Kidney (tissue), 14 donors: Measurements from ENCODE around the gene SUGCT. TPM values are rescaled to one million over a fixed set of nuclear protein-coding genes. Genes with fewer than 3 reads are reported as not detected.

Source experiments
- DNase-seq, 5 donors: peaks; one replicate each; pipeline ENCODE4 v3.0.0-alpha.2; 2013 to 2020
- FAIRE-seq: peaks from 2 replicates; lab custom pipeline; 2012; peaks lifted over from hg19 to GRCh38; lab: Jason Lieb, UNC
- H3K27ac ChIP-seq, 2 donors: one replicate each; pipeline ENCODE4 v1.7.0; 2013; ENCODE audit warnings: low read depth in 2 of 2, low read length in 2 of 2, inconsistent platforms in 1 of 2
- H3K27me3 ChIP-seq: one replicate; pipeline ENCODE4 v1.7.1; 2013; ENCODE audit warnings: low read length, inconsistent platforms; ENCODE audit not compliant: control insufficient read depth, insufficient read depth
- H3K36me3 ChIP-seq, 3 donors: one replicate each; pipeline versions ENCODE4 v1.7.0 to v1.7.1; 2013; ENCODE audit warnings: low read length in 3 of 3, control low read depth in 1 of 3, inconsistent platforms in 1 of 3; ENCODE audit not compliant: insufficient read depth in 3 of 3, control insufficient read depth in 2 of 3
- H3K4me1 ChIP-seq, 3 donors: one replicate each; pipeline versions ENCODE4 v1.7.0 to v1.7.1; 2013; ENCODE audit warnings: low read length in 3 of 3, inconsistent platforms in 1 of 3, low read depth in 1 of 3; ENCODE audit not compliant: control insufficient read depth in 2 of 3, insufficient read depth in 2 of 3
- H3K4me3 ChIP-seq, 3 donors: one replicate each; pipeline versions ENCODE4 v1.7.0 to v1.8.1; 2013; ENCODE audit warnings: low read length in 3 of 3, control low read depth in 1 of 3, inconsistent platforms in 1 of 3
- H3K9ac ChIP-seq, 3 donors: one replicate each; pipeline versions ENCODE4 v1.7.0 to v1.7.1; 2013; ENCODE audit warnings: low read length in 3 of 3, control low read depth in 1 of 3, inconsistent platforms in 1 of 3
- H3K9me3 ChIP-seq, 3 donors: one replicate each; pipeline versions ENCODE4 v1.7.0 to v1.7.1; 2013; ENCODE audit warnings: low read length in 3 of 3, control low read depth in 1 of 3, inconsistent platforms in 1 of 3; ENCODE audit not compliant: control insufficient read depth in 2 of 3, insufficient read depth in 1 of 3
- CTCF ChIP-seq: IDR thresholded peaks from 3 replicates; pipeline ENCODE4 v1.5.1; 2012; ENCODE audit warnings: mild to moderate bottlenecking, moderate library complexity, borderline replicate concordance; ENCODE audit not compliant: insufficient read depth; ENCODE audit errors: extremely low read depth
- intact Hi-C: fragments of 100-400 bp; cut with DNase I; formaldehyde crosslinking; loops from one replicate; pipeline ENCODE4 v1.11.1; 2022
- polyA plus RNA-seq: library from polyadenylated mRNA; stranded (reverse); fragments of 350-450 nt; fragmentation: Illumina TruSeq; extraction: RNeasy Lipid Tissue Mini Kit (QIAGEN cat#74804); gene quantifications from one replicate; pipeline ENCODE4 v1.2.3, GENCODE V29; 2014; ENCODE audit warnings: low read depth, low replicate concordance; ENCODE audit not compliant: insufficient read depth
- total RNA-seq: library from RNA; stranded (reverse); fragmentation: NEBNext Ultra II Directional; extraction: Animal tissue kit (Norgen Biotek cat#: 25700); gene quantifications from one replicate; pipeline ENCODE4 v1.2.1, GENCODE V29; 2021
- donor health status: control.
- donor health status: control.
- donor health status: control.
- donor health status: control.
- donor health status: control.
- donor health status: DM: yes; HTN: yes; CAD: no.
- donor health status: Normal renal cell carcinoma (clear cell type).

Gene SUGCT
- total and polyA plus RNA-seq, 2 donors from 2014 or later, result 7.6 to 45.1 TPM

GRCh38 chr7:40763319-40764287, 628.8 kb downstream of the SUGCT start:
- intact Hi-C loops, result no loop called here
- TF ChIP-seq CTCF, result no peak
- Histone ChIP-seq H3K9ac (no peak overlapping the region), H3K27ac (no peak overlapping the region), H3K4me3 (no peak overlapping the region), H3K9me3 (no peaks in the 10 kb centered on the region), H3K27me3 (no peaks in the 10 kb centered on the region), H3K4me1 (no peaks in the 10 kb centered on the region), H3K36me3 (no peaks in the 10 kb centered on the region)
- DNase-seq, result no peak
- no peak for FAIRE-seq

GRCh38 chr7:40765639-40766038, 630.8 kb downstream of the SUGCT start:
- Histone ChIP-seq H3K27ac (no peak overlapping the region), H3K9me3 (no peaks in the 10 kb centered on the region), H3K36me3 (no peaks in the 10 kb centered on the region), H3K27me3 (no peaks in the 10 kb centered on the region), H3K4me1 (no peaks in the 10 kb centered on the region), H3K4me3 (no peak overlapping the region), H3K9ac (no peak overlapping the region)
- no peak for TF ChIP-seq CTCF
- no peak for FAIRE-seq
- intact Hi-C loops, result no loop called here
- no peak for DNase-seq

GRCh38 chr7:40772096-40772495, 637.3 kb downstream of the SUGCT start:
- no peak overlapping the region for H3K27ac ChIP-seq
- FAIRE-seq (no peak), DNase-seq (no peak)
- H3K36me3 ChIP-seq, result no peaks in the 10 kb centered on the region
- no peak for TF ChIP-seq CTCF
- no peaks in the 10 kb centered on the region for H3K4me1 ChIP-seq
- no peak overlapping the region for H3K9ac ChIP-seq
- no peak overlapping the region for H3K4me3 ChIP-seq
- H3K9me3 ChIP-seq, result no peaks in the 10 kb centered on the region
- intact Hi-C loops, result no loop called here
- H3K27me3 ChIP-seq, result no peaks in the 10 kb centered on the region
